GM21447 (cell line): Measurements from ENCODE around the gene NUMA1.

ENCODE experiments used
- ATAC-seq: cut with Tn5 transposase; IDR thresholded peaks from one replicate; pipeline ENCODE4 v1.9.1; 2021; ENCODE audit not compliant: unreplicated experiment

The NUMA1 gene

GRCh38 chr11:72018171-72018570, 62.2 kb downstream of the NUMA1 start:
- ATAC-seq: no peak

GRCh38 chr11:72015511-72016061, 64.8 kb downstream of the NUMA1 start:
- no peak for ATAC-seq

GRCh38 chr11:72014761-72015320, 65.5 kb downstream of the NUMA1 start:
- ATAC-seq: no peak

- no peak for ATAC-seq
Measured at GRCh38 chr11:72013765-72014711, 66.3 kb downstream of the NUMA1 start.

GRCh38 chr11:72012897-72013721, 67.2 kb downstream of the NUMA1 start:
- no peak for ATAC-seq

- ATAC-seq: no peak
Measured at GRCh38 chr11:72012091-72012630, 68.2 kb downstream of the NUMA1 start.

GRCh38 chr11:72010529-72011233, 69.7 kb downstream of the NUMA1 start:
- ATAC-seq: no peak

- ATAC-seq: no peak
Measured at GRCh38 chr11:72009156-72009555, 71.2 kb downstream of the NUMA1 start.

GRCh38 chr11:72008728-72009127, 71.6 kb downstream of the NUMA1 start:
- ATAC-seq: no peak

GRCh38 chr11:72007587-72007986, 72.8 kb downstream of the NUMA1 start:
- no peak for ATAC-seq

- ATAC-seq: no peak
Measured at GRCh38 chr11:72007089-72007476, 73.3 kb downstream of the NUMA1 start.

GRCh38 chr11:72006309-72007088, 73.8 kb downstream of the NUMA1 start:
- no peak for ATAC-seq

- ATAC-seq: no peak
Measured at GRCh38 chr11:72005347-72006260, 74.7 kb downstream of the NUMA1 start.

GRCh38 chr11:72004515-72005346, 75.6 kb downstream of the NUMA1 start:
- no peak for ATAC-seq

GRCh38 chr11:72003776-72004171, 76.6 kb downstream of the NUMA1 start:
- ATAC-seq: no peak

GRCh38 chr11:72002841-72003775, 77.2 kb downstream of the NUMA1 start:
- ATAC-seq: no peak
